Measurements from ENCODE around the gene IL12RB1.

IL12RB1 gene

DNA sequence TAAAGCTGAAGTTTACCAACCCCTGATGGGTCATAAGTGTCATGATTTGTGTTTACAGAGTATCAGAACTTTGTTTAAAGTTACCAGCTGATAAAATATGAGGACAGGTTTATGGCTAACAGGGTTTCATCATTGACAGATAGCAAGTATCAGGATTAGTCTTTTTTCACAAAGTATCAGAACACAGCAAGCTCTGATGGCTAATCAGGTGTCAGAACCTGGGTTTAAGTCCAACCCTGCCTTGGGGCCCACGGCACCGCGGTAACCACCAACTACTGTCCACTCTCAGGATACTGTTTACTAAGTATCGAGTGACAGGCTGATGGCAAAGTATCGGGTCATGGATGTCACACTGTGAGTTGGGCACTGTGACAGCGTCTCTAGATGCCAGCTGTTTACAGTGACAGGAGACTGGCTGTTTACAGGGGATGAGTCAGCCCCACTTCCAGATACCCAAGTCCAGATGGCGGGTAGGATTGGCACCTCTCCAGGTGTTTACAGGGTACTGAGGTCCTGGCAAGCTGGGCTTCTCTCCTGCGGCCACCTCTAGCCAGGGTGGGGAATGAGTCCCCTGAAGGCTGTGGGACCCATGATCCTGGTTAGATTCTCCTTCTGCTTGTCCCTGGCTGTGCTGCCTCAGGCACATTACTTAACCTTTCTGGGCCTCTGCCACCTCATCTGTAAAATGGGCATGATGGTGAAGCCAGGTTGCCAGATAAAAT is 57.0 kb downstream of the IL12RB1 start:
- Histone ChIP-seq H3K4me3 (ENCODE audit: low read depth in 1 of 2, low read length in 2 of 2) (no peak overlapping the region), H3K9ac (ENCODE audit: low read depth, low read length) (no peak overlapping the region), H3K27me3 (ENCODE audit: insufficient read depth, low read length, poor library complexity) (no peaks in the 10 kb centered on the region), H3K36me3 (ENCODE audit: insufficient read depth, low read length) (no peaks in the 10 kb centered on the region), H3K79me2 (ENCODE audit: insufficient read depth, low read length) (no peaks in the 10 kb centered on the region), H3K4me1 (ENCODE audit: insufficient read depth, low read length) (peaks cover 8% of the 10 kb centered on the region), H2AFZ (ENCODE audit: low read depth, low read length) (no peak overlapping the region), H3K9me3 (ENCODE audit: insufficient read depth, low read length, severe bottlenecking) (no peaks in the 10 kb centered on the region), H3K27ac (ENCODE audit: low read length) (no peak overlapping the region), H3K4me2 (ENCODE audit: insufficient read depth, low read length) (no peak overlapping the region), H4K20me1 (ENCODE audit: insufficient read depth, low read length) (no peaks in the 10 kb centered on the region)
- ATAC-seq (ENCODE audit: insufficient read depth, low read depth) (no peak), DNase-seq (no peak)
- TF ChIP-seq, protein P1, sequence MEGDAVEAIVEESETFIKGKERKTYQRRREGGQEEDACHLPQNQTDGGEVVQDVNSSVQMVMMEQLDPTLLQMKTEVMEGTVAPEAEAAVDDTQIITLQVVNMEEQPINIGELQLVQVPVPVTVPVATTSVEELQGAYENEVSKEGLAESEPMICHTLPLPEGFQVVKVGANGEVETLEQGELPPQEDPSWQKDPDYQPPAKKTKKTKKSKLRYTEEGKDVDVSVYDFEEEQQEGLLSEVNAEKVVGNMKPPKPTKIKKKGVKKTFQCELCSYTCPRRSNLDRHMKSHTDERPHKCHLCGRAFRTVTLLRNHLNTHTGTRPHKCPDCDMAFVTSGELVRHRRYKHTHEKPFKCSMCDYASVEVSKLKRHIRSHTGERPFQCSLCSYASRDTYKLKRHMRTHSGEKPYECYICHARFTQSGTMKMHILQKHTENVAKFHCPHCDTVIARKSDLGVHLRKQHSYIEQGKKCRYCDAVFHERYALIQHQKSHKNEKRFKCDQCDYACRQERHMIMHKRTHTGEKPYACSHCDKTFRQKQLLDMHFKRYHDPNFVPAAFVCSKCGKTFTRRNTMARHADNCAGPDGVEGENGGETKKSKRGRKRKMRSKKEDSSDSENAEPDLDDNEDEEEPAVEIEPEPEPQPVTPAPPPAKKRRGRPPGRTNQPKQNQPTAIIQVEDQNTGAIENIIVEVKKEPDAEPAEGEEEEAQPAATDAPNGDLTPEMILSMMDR (IDR thresholded peaks at IDR 0.05; ENCODE audit: borderline replicate concordance, extremely low read depth, low read length, poor library complexity, severe bottlenecking) = no peak
- TF ChIP-seq EZH2 (IDR thresholded peaks at IDR 0.05; ENCODE audit: borderline replicate concordance, low read depth, low read length, severe bottlenecking) = no peak

DNA sequence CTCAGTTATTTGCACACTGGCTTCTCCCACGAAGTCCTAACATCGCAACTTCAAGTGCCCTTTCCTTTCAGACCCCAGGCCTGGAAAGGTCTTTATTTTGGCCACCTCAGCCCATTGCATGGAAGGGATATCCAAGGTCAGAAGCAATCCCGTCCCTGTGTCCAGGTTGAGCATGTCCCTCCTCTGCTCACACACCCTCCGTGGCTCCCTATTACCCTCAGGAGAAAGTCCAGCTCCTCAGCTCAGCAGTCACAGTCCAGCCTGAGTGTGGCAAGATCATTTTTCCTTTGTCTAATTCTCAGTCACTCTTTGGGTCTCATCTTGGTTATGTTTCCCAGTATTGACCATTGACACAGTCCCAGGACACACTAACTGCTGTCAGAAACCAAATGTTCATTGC is 59.6 kb downstream of the IL12RB1 start:
- DNase-seq (no peak), ATAC-seq (ENCODE audit: insufficient read depth, low read depth) (no peak)
- H3K36me3 ChIP-seq (ENCODE audit: insufficient read depth, low read length) = no peaks in the 10 kb centered on the region
- peaks cover 33% of the 10 kb centered on the region for H3K4me1 ChIP-seq (ENCODE audit: insufficient read depth, low read length)
- H3K4me2 ChIP-seq (ENCODE audit: insufficient read depth, low read length) = no peak overlapping the region
- H3K79me2 ChIP-seq (ENCODE audit: insufficient read depth, low read length) = peaks cover 24% of the 10 kb centered on the region
- H4K20me1 ChIP-seq (ENCODE audit: insufficient read depth, low read length) = no peaks in the 10 kb centered on the region
- no peak for TF ChIP-seq EZH2 (IDR thresholded peaks at IDR 0.05; ENCODE audit: borderline replicate concordance, low read depth, low read length, severe bottlenecking)
- TF ChIP-seq, protein P1 (IDR thresholded peaks at IDR 0.05; ENCODE audit: borderline replicate concordance, extremely low read depth, low read length, poor library complexity, severe bottlenecking) = no peak
- no peaks in the 10 kb centered on the region for H3K9me3 ChIP-seq (ENCODE audit: insufficient read depth, low read length, severe bottlenecking)
- H2AFZ ChIP-seq (ENCODE audit: low read depth, low read length) = no peak overlapping the region
- no peak overlapping the region for H3K9ac ChIP-seq (ENCODE audit: low read depth, low read length)
- H3K27ac ChIP-seq (ENCODE audit: low read length) = peak overlapping the region; percentile 3; the same call in 1 of the 2 replicates
- no peaks in the 10 kb centered on the region for H3K27me3 ChIP-seq (ENCODE audit: insufficient read depth, low read length, poor library complexity)
- no peak overlapping the region for H3K4me3 ChIP-seq (ENCODE audit: low read depth in 1 of 2, low read length in 2 of 2)

DNA sequence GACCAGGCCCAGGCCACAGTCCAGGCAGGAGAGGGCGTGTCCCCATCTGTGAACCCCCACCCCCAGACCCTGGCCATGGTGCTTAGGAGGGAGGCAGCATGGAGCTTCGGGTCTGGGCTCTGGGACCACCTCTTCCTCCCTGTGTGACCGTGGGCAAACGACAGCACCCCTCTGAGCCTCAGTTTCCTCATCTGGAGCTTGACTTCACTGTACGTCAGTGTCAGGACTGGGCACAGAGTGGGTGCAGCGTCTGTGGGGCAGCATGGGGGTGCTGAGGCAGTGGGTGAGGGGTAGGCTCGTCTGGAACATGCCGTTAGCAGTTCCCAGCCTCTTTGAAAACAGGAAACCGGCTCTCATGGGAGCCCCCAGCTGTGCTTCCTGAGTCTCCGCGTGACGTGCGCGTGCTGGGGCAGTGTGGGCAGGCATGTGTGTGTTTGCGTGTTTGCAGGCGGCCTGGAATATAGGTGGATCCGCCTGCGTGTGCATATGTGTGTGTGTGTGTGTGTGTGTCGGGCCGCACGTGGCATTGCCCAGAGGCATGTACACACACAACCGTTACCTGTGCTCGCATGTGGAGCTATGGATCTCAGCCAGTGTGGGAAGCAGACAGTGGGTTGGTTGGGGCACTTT is 63.0 kb downstream of the IL12RB1 start:
- H3K4me2 ChIP-seq (ENCODE audit: insufficient read depth, low read length) = peak overlapping the region; percentile 88
- no peaks in the 10 kb centered on the region for H4K20me1 ChIP-seq (ENCODE audit: insufficient read depth, low read length)
- DNase-seq (peak; percentile 91), ATAC-seq (ENCODE audit: insufficient read depth, low read depth) (peak; percentile 82)
- TF ChIP-seq, protein P1 (IDR thresholded peaks at IDR 0.05; ENCODE audit: borderline replicate concordance, extremely low read depth, low read length, poor library complexity, severe bottlenecking) = no peak
- no peak for TF ChIP-seq EZH2 (IDR thresholded peaks at IDR 0.05; ENCODE audit: borderline replicate concordance, low read depth, low read length, severe bottlenecking)
- H2AFZ ChIP-seq (ENCODE audit: low read depth, low read length) = peak overlapping the region; percentile 61
- H3K79me2 ChIP-seq (ENCODE audit: insufficient read depth, low read length) = peaks cover 24% of the 10 kb centered on the region
- H3K9ac ChIP-seq (ENCODE audit: low read depth, low read length) = peak overlapping the region; percentile 73
- peak overlapping the region; percentile 100 for H3K27ac ChIP-seq (ENCODE audit: low read length)
- H3K36me3 ChIP-seq (ENCODE audit: insufficient read depth, low read length) = no peaks in the 10 kb centered on the region
- H3K4me3 ChIP-seq (ENCODE audit: low read depth in 1 of 2, low read length in 2 of 2) = peak overlapping the region; percentile 13 to 95; a peak in 3 of 4 replicates
- H3K9me3 ChIP-seq (ENCODE audit: insufficient read depth, low read length, severe bottlenecking) = no peaks in the 10 kb centered on the region
- H3K27me3 ChIP-seq (ENCODE audit: insufficient read depth, low read length, poor library complexity) = no peaks in the 10 kb centered on the region
- peaks cover 38% of the 10 kb centered on the region for H3K4me1 ChIP-seq (ENCODE audit: insufficient read depth, low read length)
